ENCODE results near the gene GLCCI1.

GLCCI1 gene

DNA sequence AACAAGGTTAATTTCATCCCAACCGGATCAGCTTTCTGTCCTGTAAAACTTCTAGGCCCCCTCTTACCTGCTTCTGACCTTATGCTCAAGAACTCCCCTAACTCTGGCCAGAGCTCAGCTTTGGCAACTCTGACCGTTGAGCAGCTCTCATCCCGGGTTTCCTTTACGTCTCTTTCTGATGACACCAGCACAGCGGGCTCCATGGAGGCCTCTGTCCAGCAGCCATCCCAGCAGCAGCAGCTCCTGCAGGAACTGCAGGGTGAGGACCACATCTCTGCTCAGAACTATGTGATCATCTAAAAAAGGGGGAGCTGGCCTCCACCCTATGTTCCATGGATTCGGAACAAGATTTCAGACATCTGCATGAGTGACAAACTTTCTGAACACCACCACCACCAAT lies 117.6 kb downstream of the GLCCI1 start:
- no peaks in the 10 kb centered on the region for H3K79me2 ChIP-seq (ENCODE audit: control insufficient read depth, insufficient read depth, low read length, poor library complexity)
- WGBS (ENCODE audit: extremely low coverage, insufficient coverage, insufficient read length), result no CpG with 5 or more reads among the region's 6 CpGs
- no peak overlapping the region for H3K14ac ChIP-seq (ENCODE audit: low read length)
- H3K9ac ChIP-seq (ENCODE audit: low read length), result no peak overlapping the region
- H2BK120ac ChIP-seq (ENCODE audit: insufficient read depth, low read length, poor library complexity), result no peak overlapping the region
- no peak overlapping the region for H3K4ac ChIP-seq (ENCODE audit: low read depth, low read length)
- H3K4me3 ChIP-seq (ENCODE audit: low read depth, low read length), result no peak overlapping the region
- no peak for DNase-seq
- H2AK5ac ChIP-seq (ENCODE audit: low read length), result no peak overlapping the region
- no peak overlapping the region for H3K23ac ChIP-seq (ENCODE audit: low read length)
- H3K9me3 ChIP-seq (ENCODE audit: insufficient read depth, low read depth, low read length), result no peaks in the 10 kb centered on the region
- no peak overlapping the region for H2AFZ ChIP-seq (ENCODE audit: insufficient read depth, low read length, poor library complexity)
- no peaks in the 10 kb centered on the region for H3K79me1 ChIP-seq (ENCODE audit: low read length)
- H3K4me1 ChIP-seq (ENCODE audit: control insufficient read depth in 1 of 2, insufficient read depth in 2 of 2, low read length in 2 of 2), result no peaks in the 10 kb centered on the region
- H3K27me3 ChIP-seq (ENCODE audit: insufficient read depth, low read length), result no peaks in the 10 kb centered on the region
- H4K12ac ChIP-seq (ENCODE audit: low read depth, low read length), result no peak overlapping the region
- H2BK12ac ChIP-seq (ENCODE audit: low read length), result no peak overlapping the region
- no peak overlapping the region for H4K91ac ChIP-seq (ENCODE audit: low read depth, low read length)
- no peak overlapping the region for H3K4me2 ChIP-seq (ENCODE audit: low read length)
- H3K18ac ChIP-seq (ENCODE audit: low read length), result no peak overlapping the region
- no peak overlapping the region for H2BK5ac ChIP-seq (ENCODE audit: low read depth, low read length, poor library complexity)
- H3K27ac ChIP-seq (ENCODE audit: low read depth, low read length), result no peak overlapping the region
- H4K8ac ChIP-seq (ENCODE audit: low read depth, low read length), result no peak overlapping the region
- peaks cover 0 to 3% of the 10 kb centered on the region in 2 experiments for H3K36me3 ChIP-seq (ENCODE audit: control insufficient read depth in 1 of 2, insufficient read depth in 2 of 2, low read length in 2 of 2)

DNA sequence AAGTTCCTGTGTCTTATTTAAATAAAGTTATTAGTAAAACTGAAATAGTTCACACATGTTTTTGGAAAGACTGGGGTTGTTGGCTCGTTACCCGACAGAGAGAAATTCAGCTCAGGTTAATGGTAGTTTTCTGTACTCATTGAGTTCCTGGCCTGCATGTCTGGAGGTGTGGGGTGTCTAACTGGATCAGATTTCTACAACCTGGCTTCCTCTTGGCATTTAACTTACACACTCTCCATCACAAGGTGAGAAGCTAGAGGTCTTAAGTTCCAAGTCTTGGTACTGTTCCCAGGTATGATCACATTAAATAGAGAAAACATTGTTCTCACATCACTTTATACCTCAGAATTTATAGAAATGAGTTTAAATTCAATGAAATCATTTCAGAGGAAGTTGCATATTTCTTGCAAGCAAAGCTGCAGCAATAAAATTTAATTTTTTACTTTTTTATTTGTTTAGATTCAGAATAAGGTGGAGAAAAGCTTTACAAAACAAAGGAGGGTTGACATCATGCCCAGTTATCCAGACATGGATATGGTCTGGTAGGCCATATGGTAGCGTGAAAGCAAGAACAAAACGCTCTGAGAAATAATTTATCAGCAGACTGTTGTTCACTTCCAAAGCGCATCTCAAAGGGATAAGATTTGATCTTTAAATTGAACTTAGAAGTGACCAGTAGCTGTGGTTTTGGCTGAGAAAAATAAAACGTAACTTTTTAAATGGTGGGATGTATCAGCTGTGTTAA lies 120.6 kb downstream of the GLCCI1 start:
- Histone ChIP-seq H4K12ac (ENCODE audit: low read depth, low read length) (no peak overlapping the region), H3K36me3 (ENCODE audit: control insufficient read depth in 1 of 2, insufficient read depth in 2 of 2, low read length in 2 of 2) (peaks cover 0 to 3% of the 10 kb centered on the region in 2 experiments), H2AFZ (ENCODE audit: insufficient read depth, low read length, poor library complexity) (no peak overlapping the region), H3K18ac (ENCODE audit: low read length) (no peak overlapping the region), H3K79me1 (ENCODE audit: low read length) (no peaks in the 10 kb centered on the region), H3K27ac (ENCODE audit: low read depth, low read length) (no peak overlapping the region), H3K4me2 (ENCODE audit: low read length) (no peak overlapping the region), H3K27me3 (ENCODE audit: insufficient read depth, low read length) (no peaks in the 10 kb centered on the region), H3K9me3 (ENCODE audit: insufficient read depth, low read depth, low read length) (no peaks in the 10 kb centered on the region), H3K9ac (ENCODE audit: low read length) (no peak overlapping the region), H3K4me3 (ENCODE audit: low read depth, low read length) (no peak overlapping the region), H2BK120ac (ENCODE audit: insufficient read depth, low read length, poor library complexity) (no peak overlapping the region), H3K14ac (ENCODE audit: low read length) (no peak overlapping the region), H4K91ac (ENCODE audit: low read depth, low read length) (no peak overlapping the region), H2BK12ac (ENCODE audit: low read length) (no peak overlapping the region), H3K79me2 (ENCODE audit: control insufficient read depth, insufficient read depth, low read length, poor library complexity) (no peaks in the 10 kb centered on the region), H3K23ac (ENCODE audit: low read length) (no peak overlapping the region), H3K4ac (ENCODE audit: low read depth, low read length) (no peak overlapping the region), H3K4me1 (ENCODE audit: control insufficient read depth in 1 of 2, insufficient read depth in 2 of 2, low read length in 2 of 2) (no peaks in the 10 kb centered on the region), H2BK5ac (ENCODE audit: low read depth, low read length, poor library complexity) (no peak overlapping the region), H2AK5ac (ENCODE audit: low read length) (no peak overlapping the region), H4K8ac (ENCODE audit: low read depth, low read length) (no peak overlapping the region)
- DNase-seq, result no peak
- no CpG with 5 or more reads among the region's 6 CpGs for WGBS (ENCODE audit: extremely low coverage, insufficient coverage, insufficient read length)

GRCh38 chr7:8092140-8092539 lies 123.5 kb downstream of the GLCCI1 start:
- Histone ChIP-seq H3K27ac (ENCODE audit: low read depth, low read length) (no peak overlapping the region), H2BK120ac (ENCODE audit: insufficient read depth, low read length, poor library complexity) (no peak overlapping the region), H3K79me2 (ENCODE audit: control insufficient read depth, insufficient read depth, low read length, poor library complexity) (no peaks in the 10 kb centered on the region), H4K12ac (ENCODE audit: low read depth, low read length) (no peak overlapping the region), H3K4me2 (ENCODE audit: low read length) (no peak overlapping the region), H3K9ac (ENCODE audit: low read length) (no peak overlapping the region), H2AFZ (ENCODE audit: insufficient read depth, low read length, poor library complexity) (no peak overlapping the region), H3K79me1 (ENCODE audit: low read length) (no peaks in the 10 kb centered on the region), H3K4ac (ENCODE audit: low read depth, low read length) (no peak overlapping the region), H3K23ac (ENCODE audit: low read length) (no peak overlapping the region), H2BK12ac (ENCODE audit: low read length) (no peak overlapping the region), H3K36me3 (ENCODE audit: control insufficient read depth in 1 of 2, insufficient read depth in 2 of 2, low read length in 2 of 2) (no peaks in the 10 kb centered on the region), H3K18ac (ENCODE audit: low read length) (no peak overlapping the region), H3K9me3 (ENCODE audit: insufficient read depth, low read depth, low read length) (peaks cover 3% of the 10 kb centered on the region), H3K4me1 (ENCODE audit: control insufficient read depth in 1 of 2, insufficient read depth in 2 of 2, low read length in 2 of 2) (no peaks in the 10 kb centered on the region), H2AK5ac (ENCODE audit: low read length) (no peak overlapping the region), H4K8ac (ENCODE audit: low read depth, low read length) (no peak overlapping the region), H3K27me3 (ENCODE audit: insufficient read depth, low read length) (no peaks in the 10 kb centered on the region), H4K91ac (ENCODE audit: low read depth, low read length) (no peak overlapping the region), H3K4me3 (ENCODE audit: low read depth, low read length) (no peak overlapping the region), H2BK5ac (ENCODE audit: low read depth, low read length, poor library complexity) (no peak overlapping the region), H3K14ac (ENCODE audit: low read length) (no peak overlapping the region)
- peak in 1 of 2 donors; percentile 27 for DNase-seq
- no CpG with 5 or more reads among the region's 2 CpGs for WGBS (ENCODE audit: extremely low coverage, insufficient coverage, insufficient read length)

DNA sequence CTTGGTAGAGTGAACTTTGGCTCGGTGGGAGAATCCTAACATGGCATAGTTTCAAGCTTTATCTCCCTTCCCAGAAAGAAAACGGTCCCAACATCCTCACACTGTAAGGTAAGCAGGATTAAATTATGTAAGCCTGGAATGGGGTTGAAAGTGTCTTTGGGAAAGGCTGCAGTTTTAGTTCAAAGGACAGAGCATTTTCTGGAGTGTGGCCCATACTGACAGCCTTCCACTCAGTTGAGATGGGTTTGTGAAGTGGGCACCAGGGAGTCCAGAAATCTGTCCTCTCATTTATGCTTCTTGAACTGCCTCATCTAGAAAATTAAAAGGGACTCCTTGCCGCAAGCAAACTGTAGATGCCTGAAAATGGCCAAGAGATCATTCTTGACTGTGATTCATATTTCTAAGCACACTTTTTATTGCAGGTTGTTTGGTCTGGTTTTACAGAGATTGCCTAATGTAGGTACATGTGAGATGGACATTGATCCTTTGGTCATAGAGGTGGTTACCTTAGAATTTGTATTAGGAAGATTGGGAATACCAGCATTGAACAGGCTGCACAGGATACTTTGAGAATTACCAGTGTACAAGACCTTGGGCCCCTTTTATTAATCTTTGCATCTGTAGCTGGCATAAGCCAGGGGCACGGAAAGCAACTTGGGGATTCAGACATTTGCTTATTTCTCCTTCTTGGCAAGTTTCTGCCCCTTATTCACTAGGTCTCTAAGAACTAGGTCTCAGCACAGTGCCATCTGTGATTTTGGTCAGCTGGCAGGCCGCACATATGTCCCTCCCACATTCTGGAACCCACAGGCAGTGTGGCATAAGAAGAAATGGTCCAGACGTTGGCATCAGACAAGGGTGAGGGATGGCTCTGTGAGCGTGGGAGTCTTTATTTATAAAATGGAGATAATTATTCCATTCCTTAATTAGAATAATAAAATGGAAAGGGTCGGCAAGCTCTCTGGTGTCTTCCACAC lies 125.9 kb downstream of the GLCCI1 start:
- H3K79me1 ChIP-seq (ENCODE audit: low read length), result no peaks in the 10 kb centered on the region
- H4K91ac ChIP-seq (ENCODE audit: low read depth, low read length), result no peak overlapping the region
- no peak overlapping the region for H3K9ac ChIP-seq (ENCODE audit: low read length)
- H2AFZ ChIP-seq (ENCODE audit: insufficient read depth, low read length, poor library complexity), result no peak overlapping the region
- H2AK5ac ChIP-seq (ENCODE audit: low read length), result no peak overlapping the region
- H2BK5ac ChIP-seq (ENCODE audit: low read depth, low read length, poor library complexity), result no peak overlapping the region
- H3K27me3 ChIP-seq (ENCODE audit: insufficient read depth, low read length), result no peaks in the 10 kb centered on the region
- no peak overlapping the region for H2BK12ac ChIP-seq (ENCODE audit: low read length)
- H3K18ac ChIP-seq (ENCODE audit: low read length), result no peak overlapping the region
- H4K12ac ChIP-seq (ENCODE audit: low read depth, low read length), result no peak overlapping the region
- H3K14ac ChIP-seq (ENCODE audit: low read length), result no peak overlapping the region
- DNase-seq, result no peak
- no peak overlapping the region for H3K4me2 ChIP-seq (ENCODE audit: low read length)
- no peak overlapping the region for H2BK120ac ChIP-seq (ENCODE audit: insufficient read depth, low read length, poor library complexity)
- H3K4me1 ChIP-seq (ENCODE audit: control insufficient read depth in 1 of 2, insufficient read depth in 2 of 2, low read length in 2 of 2), result no peaks in the 10 kb centered on the region
- no peaks in the 10 kb centered on the region for H3K36me3 ChIP-seq (ENCODE audit: control insufficient read depth in 1 of 2, insufficient read depth in 2 of 2, low read length in 2 of 2)
- H3K4me3 ChIP-seq (ENCODE audit: low read depth, low read length), result no peak overlapping the region
- no peak overlapping the region for H3K23ac ChIP-seq (ENCODE audit: low read length)
- peaks cover 3% of the 10 kb centered on the region for H3K9me3 ChIP-seq (ENCODE audit: insufficient read depth, low read depth, low read length)
- no CpG with 5 or more reads among the region's 8 CpGs for WGBS (ENCODE audit: extremely low coverage, insufficient coverage, insufficient read length)
- no peak overlapping the region for H3K4ac ChIP-seq (ENCODE audit: low read depth, low read length)
- H3K79me2 ChIP-seq (ENCODE audit: control insufficient read depth, insufficient read depth, low read length, poor library complexity), result no peaks in the 10 kb centered on the region
- H4K8ac ChIP-seq (ENCODE audit: low read depth, low read length), result no peak overlapping the region
- H3K27ac ChIP-seq (ENCODE audit: low read depth, low read length), result no peak overlapping the region

All from trophoblast cell (in vitro differentiated cells and primary cell).